Panc1 (cell line): ENCODE measurements around the gene LRIG2.

Experiments used
- POLR2AphosphoS5 ChIP-seq: IDR thresholded peaks from 2 replicates; pipeline ENCODE4 v1.6.1; 2012; ENCODE audit warnings: mild to moderate bottlenecking, low read depth, low read length, moderate library complexity
- SIN3A ChIP-seq: IDR thresholded peaks from 2 replicates; pipeline ENCODE4 v1.6.1; 2012; ENCODE audit warnings: low read depth, mild to moderate bottlenecking, low read length, moderate library complexity, borderline replicate concordance; ENCODE audit not compliant: insufficient read depth
- TF ChIP-seq, protein P1 (sequence below): fragments of 450-650 bp; IDR thresholded peaks from 2 replicates; pipeline ENCODE4 v1.5.1; 2017; ENCODE audit warnings: mild to moderate bottlenecking

DNA sequence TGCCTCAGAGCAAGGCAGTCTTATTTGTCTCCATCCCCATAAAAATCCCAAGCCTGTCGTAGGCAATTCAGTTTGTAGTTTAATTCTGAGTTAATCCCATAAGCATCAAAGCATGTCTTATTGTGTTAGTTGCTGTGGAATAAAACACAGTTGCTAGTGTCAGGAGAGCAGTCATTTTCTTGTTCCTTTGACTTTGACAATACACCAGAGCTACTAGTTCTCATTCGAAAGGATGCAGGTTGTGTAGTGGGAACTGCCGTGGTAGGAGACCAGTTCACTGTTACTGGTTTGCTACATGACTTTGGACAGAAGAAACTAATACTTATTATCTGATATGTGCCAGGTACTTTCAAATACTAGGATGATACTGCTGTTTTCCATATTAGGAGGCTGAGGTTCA, 23.5 kb downstream of the LRIG2 start:
- TF ChIP-seq POLR2AphosphoS5 (no peak), SIN3A (no peak)
- TF ChIP-seq, protein P1, sequence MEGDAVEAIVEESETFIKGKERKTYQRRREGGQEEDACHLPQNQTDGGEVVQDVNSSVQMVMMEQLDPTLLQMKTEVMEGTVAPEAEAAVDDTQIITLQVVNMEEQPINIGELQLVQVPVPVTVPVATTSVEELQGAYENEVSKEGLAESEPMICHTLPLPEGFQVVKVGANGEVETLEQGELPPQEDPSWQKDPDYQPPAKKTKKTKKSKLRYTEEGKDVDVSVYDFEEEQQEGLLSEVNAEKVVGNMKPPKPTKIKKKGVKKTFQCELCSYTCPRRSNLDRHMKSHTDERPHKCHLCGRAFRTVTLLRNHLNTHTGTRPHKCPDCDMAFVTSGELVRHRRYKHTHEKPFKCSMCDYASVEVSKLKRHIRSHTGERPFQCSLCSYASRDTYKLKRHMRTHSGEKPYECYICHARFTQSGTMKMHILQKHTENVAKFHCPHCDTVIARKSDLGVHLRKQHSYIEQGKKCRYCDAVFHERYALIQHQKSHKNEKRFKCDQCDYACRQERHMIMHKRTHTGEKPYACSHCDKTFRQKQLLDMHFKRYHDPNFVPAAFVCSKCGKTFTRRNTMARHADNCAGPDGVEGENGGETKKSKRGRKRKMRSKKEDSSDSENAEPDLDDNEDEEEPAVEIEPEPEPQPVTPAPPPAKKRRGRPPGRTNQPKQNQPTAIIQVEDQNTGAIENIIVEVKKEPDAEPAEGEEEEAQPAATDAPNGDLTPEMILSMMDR = no peak
